Mesothelial cell of epicardium (in vitro differentiated cells): ENCODE results near the gene SKIDA1. TPM values are rescaled to one million over a fixed set of nuclear protein-coding genes. Genes with fewer than 3 reads are reported as not detected.

Source experiments
- DNase-seq, 2 experiments: peaks; one replicate each; pipeline ENCODE4 v3.0.0; 2021; ENCODE audit warnings: low spot score in 2 of 2; ENCODE audit not compliant: unreplicated experiment in 2 of 2
- H3K27ac Mint-ChIP-seq: 2 replicates; pipeline ENCODE4 v1.8.0; 2021; ENCODE audit warnings: mixed read lengths
- H3K27me3 Mint-ChIP-seq: 2 replicates; pipeline ENCODE4 v1.8.0; 2021; ENCODE audit warnings: low read depth, mixed read lengths
- H3K36me3 Mint-ChIP-seq: 2 replicates; pipeline ENCODE4 v1.8.0; 2021; ENCODE audit warnings: mixed read lengths
- H3K4me1 Mint-ChIP-seq: 2 replicates; pipeline ENCODE4 v1.8.0; 2021; ENCODE audit warnings: mixed read lengths
- H3K4me3 Mint-ChIP-seq: 2 replicates; pipeline ENCODE4 v1.8.0; 2021; ENCODE audit warnings: mild to moderate bottlenecking, moderate library complexity, mixed read lengths
- H3K9me3 Mint-ChIP-seq: 2 replicates; pipeline ENCODE4 v1.8.0; 2021; ENCODE audit warnings: mixed read lengths
- total RNA-seq: library from RNA; stranded (reverse); gene quantifications from 3 replicates; pipeline ENCODE4 v1.2.1, GENCODE V29; 2021
- TF ChIP-seq, protein P1 (sequence below): fragments of 200-600 bp; sonication (generic); IDR thresholded peaks from one replicate; pipeline ENCODE4 v1.5.0; 2021; ENCODE audit warnings: antibody characterized with exemption; ENCODE audit not compliant: unreplicated experiment

The SKIDA1 gene
- total RNA-seq, 1 donor from 2014 or later: 9.7 TPM

DNA sequence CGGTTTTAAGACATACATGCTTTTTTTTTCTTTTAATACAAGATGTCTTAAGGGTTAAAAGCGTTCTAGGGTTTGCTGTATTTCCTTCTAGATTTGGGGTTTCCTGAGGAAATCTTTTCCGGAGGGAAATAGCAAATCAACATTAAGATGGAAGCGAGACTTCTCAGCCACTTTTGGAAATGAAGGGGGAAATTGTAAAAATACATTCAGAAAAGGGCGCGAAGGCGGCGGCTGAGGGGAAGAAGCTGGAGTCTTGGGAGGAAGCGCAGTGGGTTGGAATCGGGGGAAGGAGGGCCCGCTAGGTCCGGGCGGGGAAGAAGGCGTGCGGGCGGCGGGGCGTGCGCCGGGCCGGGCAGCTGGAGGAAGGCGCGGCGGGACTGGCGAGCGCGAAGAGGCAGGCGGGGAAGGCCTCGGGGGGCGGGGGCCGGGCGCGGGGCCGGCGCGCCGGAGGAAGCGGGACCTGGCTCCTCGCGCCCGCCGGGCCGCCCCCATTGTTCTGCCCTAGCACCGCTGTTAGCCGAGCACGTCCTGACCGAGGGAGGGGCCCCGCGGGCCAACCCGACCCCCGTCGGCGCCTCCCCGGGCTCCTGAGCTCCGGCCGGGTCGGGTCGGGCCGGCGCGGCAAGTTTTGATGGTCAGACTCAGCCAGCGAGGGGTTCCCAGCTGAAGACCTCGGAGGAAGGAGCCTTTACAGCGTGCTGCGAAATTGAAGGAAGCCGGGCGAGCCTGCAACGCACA lies 1.5 kb upstream of the SKIDA1 start:
- Mint-ChIP-seq H3K9me3 (no peaks in the 10 kb centered on the region), H3K27ac (peak overlapping the region; percentile 100), H3K27me3 (no peaks in the 10 kb centered on the region), H3K4me3 (peak overlapping the region; percentile 89), H3K36me3 (no peaks in the 10 kb centered on the region), H3K4me1 (peaks cover 56% of the 10 kb centered on the region)
- TF ChIP-seq, protein P1, sequence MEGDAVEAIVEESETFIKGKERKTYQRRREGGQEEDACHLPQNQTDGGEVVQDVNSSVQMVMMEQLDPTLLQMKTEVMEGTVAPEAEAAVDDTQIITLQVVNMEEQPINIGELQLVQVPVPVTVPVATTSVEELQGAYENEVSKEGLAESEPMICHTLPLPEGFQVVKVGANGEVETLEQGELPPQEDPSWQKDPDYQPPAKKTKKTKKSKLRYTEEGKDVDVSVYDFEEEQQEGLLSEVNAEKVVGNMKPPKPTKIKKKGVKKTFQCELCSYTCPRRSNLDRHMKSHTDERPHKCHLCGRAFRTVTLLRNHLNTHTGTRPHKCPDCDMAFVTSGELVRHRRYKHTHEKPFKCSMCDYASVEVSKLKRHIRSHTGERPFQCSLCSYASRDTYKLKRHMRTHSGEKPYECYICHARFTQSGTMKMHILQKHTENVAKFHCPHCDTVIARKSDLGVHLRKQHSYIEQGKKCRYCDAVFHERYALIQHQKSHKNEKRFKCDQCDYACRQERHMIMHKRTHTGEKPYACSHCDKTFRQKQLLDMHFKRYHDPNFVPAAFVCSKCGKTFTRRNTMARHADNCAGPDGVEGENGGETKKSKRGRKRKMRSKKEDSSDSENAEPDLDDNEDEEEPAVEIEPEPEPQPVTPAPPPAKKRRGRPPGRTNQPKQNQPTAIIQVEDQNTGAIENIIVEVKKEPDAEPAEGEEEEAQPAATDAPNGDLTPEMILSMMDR: no peak
- DNase-seq: peak in 1 of 2 experiments; percentile 68

DNA sequence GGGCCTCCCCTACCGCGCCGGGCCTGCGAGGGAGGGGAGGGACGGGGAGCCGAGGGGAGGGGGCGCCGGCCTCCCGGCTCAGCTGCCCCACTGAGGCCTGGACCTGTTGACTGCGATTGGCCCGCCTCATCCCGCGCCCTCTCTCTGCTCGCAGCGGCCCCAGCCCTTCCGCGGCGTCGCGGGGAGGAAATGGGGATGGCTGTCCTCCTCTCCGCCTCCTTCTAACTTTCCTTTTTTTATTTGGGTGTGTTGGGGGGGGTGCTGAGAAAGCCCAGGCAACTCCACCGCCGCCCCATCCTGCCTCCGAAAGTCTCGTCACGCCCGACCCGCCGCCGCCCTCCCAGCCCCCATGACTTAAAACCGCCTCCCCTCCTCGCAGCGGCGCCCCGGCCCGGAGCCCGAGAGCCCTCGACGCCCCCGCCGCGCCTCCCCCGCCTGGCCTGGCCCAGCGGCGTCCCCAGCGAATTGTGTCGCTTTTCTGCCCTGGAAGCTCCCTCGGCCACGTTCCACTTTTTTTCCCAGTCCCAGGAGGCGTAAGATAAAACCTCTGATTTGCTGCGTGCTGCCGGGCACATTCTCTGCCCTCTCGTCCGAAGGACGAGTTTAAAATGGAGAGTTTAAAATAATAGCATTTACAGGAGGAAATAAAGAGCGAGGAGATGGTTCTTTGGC lies 842 bp upstream of the SKIDA1 start:
- Mint-ChIP-seq H3K4me3 (peak overlapping the region; percentile 89), H3K27me3 (no peaks in the 10 kb centered on the region), H3K4me1 (peaks cover 62% of the 10 kb centered on the region), H3K36me3 (no peaks in the 10 kb centered on the region), H3K9me3 (no peaks in the 10 kb centered on the region), H3K27ac (peak overlapping the region; percentile 100)
- TF ChIP-seq, protein P1: no peak
- peak; percentile 67 to 81 for DNase-seq

DNA sequence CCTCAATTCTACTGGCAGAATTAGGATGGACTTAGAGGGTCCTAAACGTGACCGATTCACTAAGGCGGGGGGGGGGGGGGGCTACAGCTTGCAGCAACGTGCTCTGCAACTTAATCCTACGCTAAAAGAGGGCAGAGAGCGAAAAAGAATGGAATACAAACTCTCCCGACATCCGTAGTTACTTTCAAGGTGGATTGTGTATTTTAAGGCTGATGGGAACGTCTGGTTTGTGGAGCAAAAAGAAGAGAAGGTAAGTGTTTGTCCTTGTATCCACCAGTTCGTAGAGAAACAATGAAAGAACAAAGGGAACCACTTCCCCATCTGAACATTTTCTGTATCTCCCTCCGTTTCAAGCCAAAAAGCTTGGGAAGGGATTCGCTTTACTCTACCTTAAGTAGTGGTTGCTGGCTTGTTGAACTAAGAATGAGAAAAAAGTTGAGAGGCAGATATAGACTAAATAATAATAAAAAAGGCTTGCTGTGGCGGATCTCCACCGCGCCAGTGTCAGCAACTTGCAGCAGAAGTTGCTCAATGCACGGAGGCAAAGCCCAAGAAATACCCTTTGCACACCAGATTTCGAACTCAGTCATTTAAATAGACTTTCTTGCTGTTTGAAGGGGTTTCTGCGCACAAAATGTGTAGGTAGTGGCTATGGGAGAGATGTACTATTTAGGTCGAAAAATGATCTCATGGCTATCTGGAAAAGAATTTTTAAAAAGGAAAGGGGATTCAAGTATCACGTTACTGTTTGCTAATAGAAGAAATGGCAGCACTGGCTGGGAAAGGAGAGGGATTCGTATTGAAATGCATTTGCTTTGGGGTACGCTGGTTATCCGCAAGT lies 736 bp downstream of the SKIDA1 start:
- H3K27ac Mint-ChIP-seq: peak overlapping the region; percentile 98
- DNase-seq: no peak

DNA sequence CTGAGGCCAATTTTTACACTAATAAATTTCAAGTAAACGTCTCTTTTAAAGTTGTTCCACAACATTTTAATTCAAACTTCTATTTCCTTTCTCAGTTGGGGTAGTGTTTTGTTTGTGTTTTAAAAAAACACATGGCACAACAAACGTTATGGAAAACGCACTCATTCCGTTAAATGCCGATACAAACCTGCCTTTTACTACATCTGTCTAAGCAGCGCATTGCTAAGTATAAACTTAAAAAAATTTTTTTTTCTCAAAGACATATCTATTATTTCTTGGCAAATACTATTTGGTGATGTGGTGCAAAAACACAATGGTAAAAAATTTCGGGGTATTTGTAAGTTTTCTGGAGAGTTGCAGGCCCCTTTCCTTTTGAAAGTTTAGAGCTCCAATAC lies 1.4 kb downstream of the SKIDA1 start:
- H3K27me3 Mint-ChIP-seq: no peaks in the 10 kb centered on the region
- TF ChIP-seq, protein P1: no peak
- DNase-seq: no peak
- peaks cover 80% of the 10 kb centered on the region for H3K4me1 Mint-ChIP-seq
- H3K9me3 Mint-ChIP-seq: no peaks in the 10 kb centered on the region
- peak overlapping the region; percentile 98 for H3K27ac Mint-ChIP-seq
- peak overlapping the region; percentile 70 for H3K4me3 Mint-ChIP-seq
- no peaks in the 10 kb centered on the region for H3K36me3 Mint-ChIP-seq

More for the DNA sequence above, 736 bp downstream of the SKIDA1 start:
- Mint-ChIP-seq H3K4me3 (peak overlapping the region; percentile 70), H3K27me3 (no peaks in the 10 kb centered on the region), H3K36me3 (no peaks in the 10 kb centered on the region), H3K4me1 (peaks cover 78% of the 10 kb centered on the region), H3K9me3 (no peaks in the 10 kb centered on the region)
- TF ChIP-seq, protein P1: no peak

DNA sequence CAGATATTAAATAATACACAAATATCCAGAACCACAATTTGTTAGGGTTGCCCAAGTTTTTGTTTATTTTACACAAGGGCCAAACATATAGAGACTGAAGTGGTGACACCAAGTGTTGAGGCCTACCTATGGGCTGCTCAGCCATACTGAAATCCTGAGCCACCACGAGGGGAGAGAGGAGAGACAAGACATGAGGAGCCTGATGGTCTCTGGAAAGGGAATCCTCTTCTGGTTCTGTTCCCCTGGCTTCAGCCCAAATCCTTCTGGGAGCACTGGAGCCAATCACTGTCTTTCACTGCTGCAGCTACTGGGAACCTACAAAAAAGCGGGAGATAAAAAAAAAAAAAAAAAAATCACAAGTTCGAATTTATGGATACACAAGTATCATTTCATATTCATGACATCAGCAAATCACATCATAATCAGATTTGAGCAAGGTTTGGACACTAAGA lies 1.9 kb downstream of the SKIDA1 start:
- no peak for DNase-seq
- H3K4me3 Mint-ChIP-seq: peak overlapping the region; percentile 60
- H3K36me3 Mint-ChIP-seq: no peaks in the 10 kb centered on the region
- H3K27me3 Mint-ChIP-seq: no peaks in the 10 kb centered on the region
- TF ChIP-seq, protein P1: no peak
- H3K4me1 Mint-ChIP-seq: peaks cover 80% of the 10 kb centered on the region
- H3K9me3 Mint-ChIP-seq: no peaks in the 10 kb centered on the region
- H3K27ac Mint-ChIP-seq: peak overlapping the region; percentile 98
